C4-2B (cell line): ENCODE results near the gene MYO1D.

Experiments used
- H3K27ac ChIP-seq: fragments of 450-650 bp; 2 replicates; pipeline ENCODE4 v1.5.1; 2017
- ZFX ChIP-seq: fragments of 450-650 bp; IDR thresholded peaks from 2 replicates; pipeline ENCODE4 v1.6.1; 2017
- TF ChIP-seq, protein P1 (sequence below): fragments of 450-650 bp; conservative IDR thresholded peaks from 2 replicates; pipeline ENCODE4 v1.5.1; 2017; ENCODE audit warnings: mild to moderate bottlenecking

The MYO1D gene

DNA sequence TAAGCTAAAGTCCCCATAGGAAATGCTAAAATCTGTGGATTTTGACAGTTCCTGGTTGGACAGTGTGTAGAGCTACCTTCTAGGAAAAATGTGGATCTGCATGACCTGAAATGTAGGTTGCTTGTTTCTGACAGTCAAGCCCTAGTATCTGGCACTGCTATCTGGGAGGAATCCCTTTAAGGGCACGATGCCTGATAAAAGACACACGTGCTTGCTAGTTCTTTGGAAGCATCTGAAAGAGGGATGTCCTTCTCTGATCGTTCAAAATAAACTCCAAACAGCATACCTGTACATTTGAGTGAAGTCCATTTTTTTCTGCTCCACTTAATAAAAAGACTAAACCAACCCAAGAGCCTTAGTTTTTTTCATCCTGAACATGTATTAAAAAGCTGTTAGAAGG is 288.8 kb downstream of the MYO1D start:
- TF ChIP-seq ZFX: no peak
- TF ChIP-seq, protein P1, sequence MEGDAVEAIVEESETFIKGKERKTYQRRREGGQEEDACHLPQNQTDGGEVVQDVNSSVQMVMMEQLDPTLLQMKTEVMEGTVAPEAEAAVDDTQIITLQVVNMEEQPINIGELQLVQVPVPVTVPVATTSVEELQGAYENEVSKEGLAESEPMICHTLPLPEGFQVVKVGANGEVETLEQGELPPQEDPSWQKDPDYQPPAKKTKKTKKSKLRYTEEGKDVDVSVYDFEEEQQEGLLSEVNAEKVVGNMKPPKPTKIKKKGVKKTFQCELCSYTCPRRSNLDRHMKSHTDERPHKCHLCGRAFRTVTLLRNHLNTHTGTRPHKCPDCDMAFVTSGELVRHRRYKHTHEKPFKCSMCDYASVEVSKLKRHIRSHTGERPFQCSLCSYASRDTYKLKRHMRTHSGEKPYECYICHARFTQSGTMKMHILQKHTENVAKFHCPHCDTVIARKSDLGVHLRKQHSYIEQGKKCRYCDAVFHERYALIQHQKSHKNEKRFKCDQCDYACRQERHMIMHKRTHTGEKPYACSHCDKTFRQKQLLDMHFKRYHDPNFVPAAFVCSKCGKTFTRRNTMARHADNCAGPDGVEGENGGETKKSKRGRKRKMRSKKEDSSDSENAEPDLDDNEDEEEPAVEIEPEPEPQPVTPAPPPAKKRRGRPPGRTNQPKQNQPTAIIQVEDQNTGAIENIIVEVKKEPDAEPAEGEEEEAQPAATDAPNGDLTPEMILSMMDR: no peak
- no peak overlapping the region for H3K27ac ChIP-seq

DNA sequence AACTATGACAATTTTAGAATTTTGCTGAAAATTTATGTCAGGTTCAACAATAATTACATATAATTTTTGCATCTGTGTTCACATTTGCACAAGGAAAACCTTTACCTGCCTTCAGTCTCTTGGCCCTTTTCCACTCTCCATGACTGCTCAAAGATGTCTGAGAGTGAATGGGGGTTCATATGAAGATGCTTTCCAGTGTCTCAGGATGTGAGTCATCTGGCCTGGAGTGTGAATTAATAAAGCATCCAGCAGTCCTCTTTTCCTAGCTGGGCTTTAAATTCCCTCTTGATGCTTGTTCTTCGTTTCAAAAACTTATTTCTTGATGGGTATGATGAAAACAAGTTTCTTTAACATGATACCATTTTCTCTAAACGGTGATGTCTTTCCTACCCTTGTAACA is 290.3 kb downstream of the MYO1D start:
- TF ChIP-seq ZFX: no peak
- TF ChIP-seq, protein P1: no peak
- H3K27ac ChIP-seq: no peak overlapping the region

DNA sequence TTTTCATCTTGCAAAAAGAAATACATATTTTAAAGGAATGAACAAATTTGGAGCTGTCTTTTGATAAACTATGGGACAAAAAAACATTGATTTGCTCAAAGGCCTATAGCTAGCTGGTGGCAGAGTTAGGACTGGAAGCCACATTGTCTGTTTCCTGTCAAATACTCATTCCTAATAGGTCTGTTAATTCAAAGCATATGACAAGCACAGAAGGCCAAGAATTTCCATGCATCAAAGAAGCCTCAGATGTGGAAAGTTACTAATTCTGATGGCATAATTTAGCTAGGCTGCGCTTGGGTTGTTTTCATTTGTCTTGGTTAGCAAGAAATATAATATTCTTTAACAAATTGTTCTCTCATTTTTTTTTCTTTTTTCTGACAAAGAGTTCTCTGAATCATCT is 292.1 kb downstream of the MYO1D start:
- TF ChIP-seq, protein P1: no peak
- no peak for TF ChIP-seq ZFX
- H3K27ac ChIP-seq: no peak overlapping the region

DNA sequence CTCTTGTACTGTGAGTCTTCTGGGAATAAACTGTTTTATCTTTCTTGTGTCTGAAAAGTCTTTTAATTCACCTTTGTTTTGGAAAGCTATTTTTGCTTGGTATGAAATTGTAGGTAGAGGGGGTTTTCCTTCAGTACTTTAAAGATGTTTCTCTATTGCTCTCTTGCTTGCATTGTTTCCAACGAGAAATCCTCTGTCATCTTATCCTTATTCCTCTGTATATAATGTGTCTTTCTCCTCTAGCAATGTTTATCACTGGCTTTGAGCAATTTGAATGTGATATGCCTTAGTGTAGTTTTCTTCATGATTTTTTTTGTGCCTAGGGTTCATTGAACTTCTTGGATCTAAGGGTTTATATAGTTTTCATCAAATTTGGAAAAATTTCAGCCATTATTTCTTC is 293.9 kb downstream of the MYO1D start:
- TF ChIP-seq ZFX: no peak
- TF ChIP-seq, protein P1: no peak
- H3K27ac ChIP-seq: no peak overlapping the region

DNA sequence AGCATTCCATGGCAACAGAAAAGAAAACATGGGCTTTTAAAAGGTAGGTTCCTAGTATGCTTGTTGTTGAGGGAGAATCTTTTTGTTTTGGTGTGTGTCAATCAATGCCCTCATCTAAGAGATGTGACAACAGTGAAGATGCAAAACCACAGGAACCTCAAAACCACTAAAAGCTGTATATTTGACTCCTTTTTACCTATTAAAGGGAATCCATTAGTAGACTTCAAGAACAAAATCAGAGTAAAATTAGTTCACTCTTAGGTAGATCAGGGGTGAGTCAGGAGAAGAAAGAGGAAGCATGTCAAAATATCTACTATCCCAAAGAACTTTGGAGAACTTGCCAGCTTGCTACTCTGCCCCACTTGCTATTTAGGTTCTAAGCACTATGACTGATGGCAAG is 301.1 kb downstream of the MYO1D start:
- H3K27ac ChIP-seq: no peak overlapping the region
- no peak for TF ChIP-seq ZFX
- TF ChIP-seq, protein P1: no peak

DNA sequence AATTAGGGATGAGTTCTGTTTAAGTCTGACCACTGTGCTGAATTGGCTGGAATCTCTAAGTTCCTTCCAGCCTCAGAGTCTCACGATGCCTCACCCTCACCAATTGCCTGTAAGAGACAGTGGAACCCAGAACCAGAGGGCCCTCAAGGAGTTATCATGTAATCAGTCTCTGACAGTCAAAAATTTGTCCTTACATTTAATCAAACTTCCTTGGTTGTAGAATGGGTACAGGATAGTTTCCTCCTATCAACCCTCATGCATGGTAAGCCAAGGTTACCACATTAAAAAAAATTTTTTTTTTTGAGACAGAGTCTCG is 306.9 kb downstream of the MYO1D start:
- no peak for TF ChIP-seq ZFX
- no peak overlapping the region for H3K27ac ChIP-seq

DNA sequence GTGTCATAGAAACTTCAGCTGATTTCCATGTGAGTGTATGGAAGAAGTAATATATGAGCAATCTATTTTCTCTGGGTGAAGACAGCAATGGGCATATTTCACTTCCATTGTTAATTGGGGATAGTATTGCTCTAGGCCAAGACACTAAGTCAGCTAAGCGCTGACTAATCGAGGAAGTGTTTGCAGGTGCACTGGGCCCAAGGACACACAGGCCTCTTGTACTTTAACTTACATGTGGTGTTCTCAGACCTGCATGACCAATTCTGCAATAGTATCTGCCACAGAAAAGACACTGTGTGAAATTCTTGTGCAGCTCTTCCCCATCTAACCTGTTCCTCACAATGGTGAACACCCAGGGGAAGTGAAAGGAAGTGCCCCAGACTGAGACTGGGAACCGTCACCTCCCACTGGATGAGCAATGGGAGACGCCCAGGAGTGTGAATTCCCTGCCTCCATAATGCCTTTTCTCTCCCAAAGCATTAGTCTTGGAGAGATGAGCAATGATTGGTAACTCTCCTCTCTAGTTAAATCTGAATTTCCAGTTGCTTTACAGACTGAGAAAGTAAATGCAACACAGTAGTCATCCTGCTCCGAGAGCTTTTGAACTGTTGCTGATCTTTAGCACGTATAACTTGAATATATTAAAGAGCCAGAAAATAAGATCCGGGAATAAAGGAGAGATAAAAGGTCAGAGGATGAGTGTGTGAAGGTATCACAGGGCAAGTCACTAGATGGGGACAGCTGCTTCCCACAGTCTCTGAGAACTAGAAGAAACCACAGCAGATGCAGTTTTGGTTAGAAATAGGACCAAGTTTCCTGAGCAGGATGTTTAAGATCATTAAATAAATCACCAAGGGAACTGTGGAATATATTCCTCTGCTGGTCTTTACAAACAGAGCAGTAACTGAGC is 307.5 kb downstream of the MYO1D start:
- TF ChIP-seq, protein P1: no peak
- TF ChIP-seq ZFX: no peak
- no peak overlapping the region for H3K27ac ChIP-seq

DNA sequence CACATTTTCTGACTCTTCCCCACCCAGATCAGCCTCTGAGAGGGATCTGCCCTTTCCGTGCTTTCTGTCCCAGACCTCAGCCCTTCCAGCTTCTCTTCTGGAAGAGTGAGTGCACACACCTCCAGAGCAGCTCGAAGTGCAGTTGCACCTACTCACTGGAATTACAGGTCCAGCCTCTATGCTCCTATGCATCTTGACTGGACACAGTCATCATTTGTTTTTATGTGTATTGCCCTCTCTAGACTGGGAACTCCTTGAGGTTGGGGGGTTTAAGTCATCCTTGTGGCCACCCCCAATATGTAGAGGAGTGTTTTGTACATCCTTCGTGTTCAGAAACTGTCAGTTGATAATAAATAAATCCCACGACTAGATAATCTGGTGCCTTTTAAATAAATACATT is 308.2 kb downstream of the MYO1D start:
- H3K27ac ChIP-seq: no peak overlapping the region
- TF ChIP-seq, protein P1: no peak
- no peak for TF ChIP-seq ZFX
